ENCODE measurements around the gene BOC. TPM values are rescaled to one million over a fixed set of nuclear protein-coding genes. Genes with fewer than 3 reads are reported as not detected.

Gene BOC
- total RNA-seq, 2 donors from 2014 or later, result 23.4 to 33.4 TPM

DNA sequence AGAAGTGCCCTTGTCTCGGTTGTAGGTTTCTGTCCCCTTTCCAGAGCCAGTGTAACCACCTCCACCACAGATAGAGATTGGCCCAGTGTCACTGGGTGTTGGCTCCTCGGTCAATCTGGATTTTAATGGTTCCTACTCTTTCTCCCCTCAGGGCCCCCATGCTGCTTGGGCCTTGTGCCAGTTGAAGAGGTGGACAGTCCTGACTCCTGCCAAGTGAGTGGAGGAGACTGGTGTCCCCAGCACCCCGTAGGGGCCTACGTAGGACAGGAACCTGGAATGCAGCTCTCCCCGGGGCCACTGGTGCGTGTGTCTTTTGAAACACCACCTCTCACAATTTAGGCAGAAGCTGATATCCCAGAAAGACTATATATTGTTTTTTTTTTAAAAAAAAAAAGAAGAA is 75.2 kb downstream of the BOC start:
- Histone ChIP-seq H3K4me1 (ENCODE audit: control insufficient read depth in 1 of 2, low read depth in 2 of 2) (peaks cover 7 to 12% of the 10 kb centered on the region in 2 donors), H3K4me3 (no peak overlapping the region), H3K27me3 (replicated peaks; ENCODE audit: insufficient read depth) (no peaks in the 10 kb centered on the region), H3K9me3 (no peaks in the 10 kb centered on the region), H3K27ac (no peak overlapping the region), H3K36me3 (no peaks in the 10 kb centered on the region)
- TF ChIP-seq, protein P1, sequence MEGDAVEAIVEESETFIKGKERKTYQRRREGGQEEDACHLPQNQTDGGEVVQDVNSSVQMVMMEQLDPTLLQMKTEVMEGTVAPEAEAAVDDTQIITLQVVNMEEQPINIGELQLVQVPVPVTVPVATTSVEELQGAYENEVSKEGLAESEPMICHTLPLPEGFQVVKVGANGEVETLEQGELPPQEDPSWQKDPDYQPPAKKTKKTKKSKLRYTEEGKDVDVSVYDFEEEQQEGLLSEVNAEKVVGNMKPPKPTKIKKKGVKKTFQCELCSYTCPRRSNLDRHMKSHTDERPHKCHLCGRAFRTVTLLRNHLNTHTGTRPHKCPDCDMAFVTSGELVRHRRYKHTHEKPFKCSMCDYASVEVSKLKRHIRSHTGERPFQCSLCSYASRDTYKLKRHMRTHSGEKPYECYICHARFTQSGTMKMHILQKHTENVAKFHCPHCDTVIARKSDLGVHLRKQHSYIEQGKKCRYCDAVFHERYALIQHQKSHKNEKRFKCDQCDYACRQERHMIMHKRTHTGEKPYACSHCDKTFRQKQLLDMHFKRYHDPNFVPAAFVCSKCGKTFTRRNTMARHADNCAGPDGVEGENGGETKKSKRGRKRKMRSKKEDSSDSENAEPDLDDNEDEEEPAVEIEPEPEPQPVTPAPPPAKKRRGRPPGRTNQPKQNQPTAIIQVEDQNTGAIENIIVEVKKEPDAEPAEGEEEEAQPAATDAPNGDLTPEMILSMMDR (IDR thresholded peaks at IDR 0.05), result no peak
- ATAC-seq (ENCODE audit: insufficient number of reproducible peaks, low FRiP score, low read depth) (no peak), DNase-seq (ENCODE audit: low spot score) (no peak)

DNA sequence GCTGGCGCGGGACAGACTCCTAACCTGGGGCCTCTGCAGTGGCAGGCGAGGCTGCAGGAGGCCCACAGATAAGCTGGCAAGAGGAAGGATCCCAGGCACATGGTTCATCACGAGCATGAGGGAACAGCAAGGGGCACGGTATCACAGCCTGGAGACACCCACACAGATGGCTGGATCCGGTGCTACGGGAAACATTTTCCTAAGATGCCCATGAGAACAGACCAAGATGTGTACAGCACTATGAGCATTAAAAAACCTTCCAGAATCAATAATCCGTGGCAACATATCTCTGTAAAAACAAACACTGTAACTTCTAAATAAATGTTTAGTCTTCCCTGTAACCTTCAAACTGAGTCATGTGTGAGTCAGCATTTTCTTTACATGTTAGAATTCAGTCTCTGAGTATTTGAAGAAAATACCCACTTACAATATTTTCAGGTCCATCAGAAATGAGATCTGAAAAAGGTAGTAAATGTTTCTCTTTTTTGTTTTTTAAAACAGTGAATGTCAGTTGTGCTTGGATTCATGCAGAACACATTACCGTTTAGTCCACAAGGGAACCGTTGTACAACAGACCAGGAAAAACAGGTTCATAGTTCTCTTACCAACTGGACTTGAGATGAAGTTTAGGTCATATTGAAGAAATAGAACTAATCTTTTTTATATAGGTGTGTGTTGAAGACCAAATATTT is 75.9 kb downstream of the BOC start:
- ATAC-seq (ENCODE audit: insufficient number of reproducible peaks, low FRiP score, low read depth) (no peak), DNase-seq (ENCODE audit: low spot score) (no peak)
- peak overlapping the region in 1 of 2 donors; percentile 15 for H3K27ac ChIP-seq
- no peaks in the 10 kb centered on the region for H3K9me3 ChIP-seq
- TF ChIP-seq, protein P1 (IDR thresholded peaks at IDR 0.05), result no peak
- no peak overlapping the region for H3K4me3 ChIP-seq
- no peaks in the 10 kb centered on the region for H3K36me3 ChIP-seq
- no peaks in the 10 kb centered on the region for H3K27me3 ChIP-seq (replicated peaks; ENCODE audit: insufficient read depth)
- H3K4me1 ChIP-seq (ENCODE audit: control insufficient read depth in 1 of 2, low read depth in 2 of 2), result peaks cover 7 to 12% of the 10 kb centered on the region in 2 donors

DNA sequence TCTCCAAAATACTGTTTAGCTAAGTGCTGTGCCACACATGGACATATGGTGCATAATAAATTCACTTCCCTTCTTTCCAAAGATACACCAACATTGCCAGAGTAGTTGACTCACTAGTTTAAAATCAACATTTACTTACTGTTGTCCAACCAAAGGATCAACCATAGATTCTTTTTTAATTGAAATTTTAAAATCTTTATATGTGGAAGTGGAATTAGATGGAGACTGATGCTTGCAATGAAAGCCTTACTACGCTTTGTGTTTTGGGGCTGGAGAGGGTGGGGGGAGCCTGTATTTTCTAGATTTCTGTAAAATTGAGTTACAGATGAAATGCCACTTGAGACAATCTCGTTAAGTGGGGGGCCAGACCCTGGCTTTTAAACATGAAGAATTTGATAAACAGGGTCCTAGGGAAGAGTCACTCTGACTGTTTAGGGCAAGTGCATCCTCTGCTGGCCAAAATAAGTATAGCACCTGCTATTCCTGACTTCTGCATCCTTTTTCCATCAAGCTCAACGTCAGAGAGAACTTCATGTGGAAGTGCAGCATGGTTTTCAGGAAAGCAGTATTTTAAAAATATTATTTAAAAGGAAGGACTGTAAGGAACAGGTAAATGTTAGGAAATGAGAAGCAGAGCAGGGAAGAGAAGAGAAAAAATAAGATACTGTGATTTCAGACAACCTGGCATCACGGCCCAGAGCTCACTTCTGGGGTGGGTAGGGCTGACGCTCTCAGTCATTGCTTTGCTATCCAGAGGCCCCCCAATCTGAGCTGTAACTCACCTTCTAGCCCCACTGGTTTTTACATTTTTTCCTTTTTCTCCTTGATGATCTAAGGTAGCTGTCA is 76.7 kb downstream of the BOC start:
- H3K4me3 ChIP-seq, result no peak overlapping the region
- H3K27me3 ChIP-seq (replicated peaks; ENCODE audit: insufficient read depth), result no peaks in the 10 kb centered on the region
- H3K4me1 ChIP-seq (ENCODE audit: control insufficient read depth in 1 of 2, low read depth in 2 of 2), result peaks cover 7 to 12% of the 10 kb centered on the region in 2 donors
- H3K9me3 ChIP-seq, result no peaks in the 10 kb centered on the region
- ATAC-seq (ENCODE audit: insufficient number of reproducible peaks, low FRiP score, low read depth), result peak; percentile 63
- peak overlapping the region in 1 of 2 donors; percentile 15 for H3K27ac ChIP-seq
- TF ChIP-seq, protein P1 (IDR thresholded peaks at IDR 0.05), result peak; percentile 100
- DNase-seq (ENCODE audit: low spot score), result no peak
- no peaks in the 10 kb centered on the region for H3K36me3 ChIP-seq

DNA sequence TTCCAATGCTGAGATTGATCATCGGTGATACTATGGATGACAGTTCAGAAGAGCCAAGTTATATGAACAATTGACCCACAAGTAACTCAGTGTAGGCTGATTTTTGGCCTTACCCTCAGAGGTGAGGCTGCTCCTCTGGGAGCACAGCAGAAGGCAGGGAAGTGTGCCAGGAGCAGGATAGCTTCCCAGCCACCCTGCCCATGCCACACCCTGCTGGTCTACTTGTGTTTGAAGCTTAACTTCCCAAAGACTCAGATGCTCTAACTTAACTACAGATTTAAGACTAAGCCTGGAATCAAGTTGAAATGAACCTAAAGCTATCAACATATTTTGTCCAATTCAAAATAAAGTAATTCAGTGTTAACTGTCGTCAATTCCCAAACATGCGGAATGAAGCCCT is 77.5 kb downstream of the BOC start:
- H3K36me3 ChIP-seq, result no peaks in the 10 kb centered on the region
- no peak overlapping the region for H3K27ac ChIP-seq
- H3K9me3 ChIP-seq, result no peaks in the 10 kb centered on the region
- TF ChIP-seq, protein P1 (IDR thresholded peaks at IDR 0.05), result no peak
- ATAC-seq (ENCODE audit: insufficient number of reproducible peaks, low FRiP score, low read depth) (no peak), DNase-seq (ENCODE audit: low spot score) (no peak)
- no peaks in the 10 kb centered on the region for H3K27me3 ChIP-seq (replicated peaks; ENCODE audit: insufficient read depth)
- no peak overlapping the region for H3K4me3 ChIP-seq
- H3K4me1 ChIP-seq (ENCODE audit: control insufficient read depth in 1 of 2, low read depth in 2 of 2), result peaks cover 7 to 12% of the 10 kb centered on the region in 2 donors

DNA sequence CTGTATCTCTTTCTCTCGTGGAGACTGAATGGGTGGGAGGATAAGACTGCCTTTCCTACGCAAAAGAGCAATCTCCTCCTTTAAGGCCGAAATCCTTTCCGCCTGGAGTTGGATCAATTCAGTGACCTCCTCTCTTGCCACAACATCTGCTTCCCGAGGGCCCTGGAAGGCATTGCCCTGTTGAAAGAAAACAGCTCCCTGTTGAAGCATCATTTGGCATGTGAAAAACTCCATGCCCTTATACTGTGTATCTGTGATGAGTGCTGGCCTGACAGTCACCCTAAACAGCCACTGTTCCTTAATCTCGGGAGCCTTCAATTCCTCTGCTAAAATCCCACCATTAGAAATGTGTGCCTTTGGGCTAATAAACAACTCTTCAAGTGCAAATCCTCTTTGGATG is 80.2 kb downstream of the BOC start:
- H3K27me3 ChIP-seq (replicated peaks; ENCODE audit: insufficient read depth), result no peaks in the 10 kb centered on the region
- peaks cover 7 to 12% of the 10 kb centered on the region in 2 donors for H3K4me1 ChIP-seq (ENCODE audit: control insufficient read depth in 1 of 2, low read depth in 2 of 2)
- TF ChIP-seq, protein P1 (IDR thresholded peaks at IDR 0.05), result no peak
- no peak for ATAC-seq (ENCODE audit: insufficient number of reproducible peaks, low FRiP score, low read depth)
- H3K9me3 ChIP-seq, result no peaks in the 10 kb centered on the region
- no peak for DNase-seq (ENCODE audit: low spot score)
- H3K27ac ChIP-seq, result no peak overlapping the region
- H3K36me3 ChIP-seq, result no peaks in the 10 kb centered on the region
- no peak overlapping the region for H3K4me3 ChIP-seq

All from thoracic aorta (tissue), 2 donors.